Panc1 (cell line): ENCODE data around the gene ERCC5. TPM values are rescaled to one million over a fixed set of nuclear protein-coding genes. Genes with fewer than 3 reads are reported as not detected.

Source experiments
- ATAC-seq: fragments of 200-7000 bp; cut with Tn5 transposase; 2 replicates; pipeline ENCODE4 v1.9.1; 2020; ENCODE audit warnings: mild to moderate bottlenecking, moderate library complexity
- BruUV-seq: library from RNA; stranded (reverse); fragments of 400-500 nt; replicated peaks from 2 replicates; lab custom pipeline; 2021; lab: Mats Ljungman, UMichigan
- CTCF ChIA-PET: fragments of 300-600 bp; sonication (Branson Sonifier 250); formaldehyde crosslinking; loops from one replicate; lab custom pipeline; 2022; ENCODE audit warnings: antibody characterized with exemption; lab: Charles Lee
- POLR2A ChIA-PET: fragments of 300-600 bp; sonication (Branson Sonifier 250); formaldehyde crosslinking; loops from one replicate; lab custom pipeline; 2022; ENCODE audit warnings: antibody characterized with exemption; lab: Charles Lee
- DNase-seq: peaks from one replicate; pipeline ENCODE4 v3.0.0-alpha.2; 2010; ENCODE audit warnings: low read depth, low spot score
- H3K27ac ChIP-seq: 2 replicates; pipeline ENCODE4 v1.5.1; 2011; ENCODE audit warnings: mild to moderate bottlenecking, low read length, inconsistent platforms
- H3K27me3 ChIP-seq: fragments of 200-500 bp; sonication (Bioruptor generic); 2 replicates; pipeline ENCODE4 v1.6.0; 2014; ENCODE audit warnings: low read length, inconsistent platforms; ENCODE audit not compliant: control insufficient read depth, insufficient read depth
- H3K36me3 ChIP-seq: fragments of 200-500 bp; sonication (Bioruptor generic); 2 replicates; pipeline ENCODE4 v1.5.1; 2014; ENCODE audit warnings: inconsistent platforms, mild to moderate bottlenecking, low read length, moderate library complexity; ENCODE audit not compliant: control insufficient read depth, insufficient read depth
- H3K4me1 ChIP-seq: 2 replicates; pipeline ENCODE4 v1.5.1; 2011; ENCODE audit warnings: inconsistent platforms, mild to moderate bottlenecking, low read length, moderate library complexity; ENCODE audit not compliant: control insufficient read depth, insufficient read depth
- H3K4me3 ChIP-seq, 2 experiments: 2 replicates each; pipeline ENCODE4 v1.5.1; 2011 to 2012; ENCODE audit warnings: low read depth in 2 of 2, low read length in 2 of 2, mild to moderate bottlenecking in 2 of 2, inconsistent platforms in 1 of 2, moderate library complexity in 1 of 2
- H3K9me3 ChIP-seq: fragments of 200-500 bp; sonication (Bioruptor generic); 2 replicates; pipeline ENCODE4 v1.5.1; 2014; ENCODE audit warnings: low read depth, mild to moderate bottlenecking, inconsistent platforms, low read length, moderate library complexity; ENCODE audit not compliant: control insufficient read depth, insufficient read depth
- POLR2AphosphoS5 ChIP-seq: IDR thresholded peaks from 2 replicates; pipeline ENCODE4 v1.6.1; 2012; ENCODE audit warnings: mild to moderate bottlenecking, low read depth, low read length, moderate library complexity
- SIN3A ChIP-seq: IDR thresholded peaks from 2 replicates; pipeline ENCODE4 v1.6.1; 2012; ENCODE audit warnings: low read depth, mild to moderate bottlenecking, low read length, moderate library complexity, borderline replicate concordance; ENCODE audit not compliant: insufficient read depth
- TCF7L2 ChIP-seq: IDR thresholded peaks from 2 replicates; pipeline ENCODE4 v1.6.1; 2011; ENCODE audit warnings: mild to moderate bottlenecking, low read depth, low read length, inconsistent platforms
- in situ Hi-C: cut with HindIII; loops from 2 replicates; pipeline ENCODE4 v1.10.0; 2016; ENCODE audit warnings: low sequenced_read_pairs, low pct_unique_long_range_greater_than_20kb
- intact Hi-C: fragments of 100-400 bp; cut with micrococcal nuclease; formaldehyde crosslinking; loops from one replicate; pipeline ENCODE4 v1.10.0; 2022; ENCODE audit not compliant: unreplicated experiment
- total RNA-seq: library from RNA; stranded (reverse); gene quantifications from one replicate; pipeline ENCODE4 v1.2.1, GENCODE V29; 2021; ENCODE audit not compliant: unreplicated experiment
- TF ChIP-seq, protein P1 (sequence below), 2 experiments: IDR thresholded peaks; 2 replicates each; pipeline ENCODE4 v1.6.1; 2011 to 2012; ENCODE audit warnings: low read depth in 2 of 2, control low read depth in 1 of 2, low read length in 1 of 2, mild to moderate bottlenecking in 1 of 2, moderate library complexity in 1 of 2; ENCODE audit not compliant: insufficient read depth in 1 of 2
- TF ChIP-seq, protein P2 (sequence below): fragments of 450-650 bp; IDR thresholded peaks from 2 replicates; pipeline ENCODE4 v1.5.1; 2017; ENCODE audit warnings: mild to moderate bottlenecking

Gene ERCC5
- total RNA-seq, 1 experiment from 2014 or later: 19.6 TPM

DNA sequence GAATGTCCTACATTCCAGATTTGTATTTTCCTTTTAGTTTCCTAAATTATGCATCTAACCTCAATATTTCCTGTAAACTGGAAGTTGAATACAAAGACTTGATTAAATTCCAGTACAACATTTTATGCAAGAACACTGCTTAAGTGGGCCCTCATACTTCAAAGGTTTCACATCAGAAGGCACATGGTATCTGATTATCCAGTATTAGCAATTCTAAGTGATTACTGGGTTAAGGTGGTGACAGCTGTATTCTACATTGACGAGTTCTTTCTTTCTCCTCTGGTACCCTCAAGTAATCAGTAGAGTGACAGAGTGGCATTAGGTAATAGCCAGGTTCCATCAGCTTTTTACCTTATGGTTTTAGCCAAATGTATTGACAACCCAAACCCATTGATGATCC, 28.6 kb upstream of the ERCC5 start:
- POLR2A ChIA-PET: no interaction called here
- intact Hi-C loops: no loop called here
- in situ Hi-C loops: no loop called here
- DNase-seq (no peak), ATAC-seq (no peak)
- no peak overlapping the region for H3K4me3 ChIP-seq
- H3K4me1 ChIP-seq: 0 out of 2 replicates have a peak, but pooled peaks cover 2% of the 10 kb centered on the region
- no peaks in the 10 kb centered on the region for H3K36me3 ChIP-seq
- CTCF ChIA-PET: no interaction called here
- no peaks in the 10 kb centered on the region for H3K27me3 ChIP-seq
- H3K9me3 ChIP-seq: no peaks in the 10 kb centered on the region
- TF ChIP-seq SIN3A (no peak), POLR2AphosphoS5 (no peak), TCF7L2 (no peak)
- TF ChIP-seq, protein P1, sequence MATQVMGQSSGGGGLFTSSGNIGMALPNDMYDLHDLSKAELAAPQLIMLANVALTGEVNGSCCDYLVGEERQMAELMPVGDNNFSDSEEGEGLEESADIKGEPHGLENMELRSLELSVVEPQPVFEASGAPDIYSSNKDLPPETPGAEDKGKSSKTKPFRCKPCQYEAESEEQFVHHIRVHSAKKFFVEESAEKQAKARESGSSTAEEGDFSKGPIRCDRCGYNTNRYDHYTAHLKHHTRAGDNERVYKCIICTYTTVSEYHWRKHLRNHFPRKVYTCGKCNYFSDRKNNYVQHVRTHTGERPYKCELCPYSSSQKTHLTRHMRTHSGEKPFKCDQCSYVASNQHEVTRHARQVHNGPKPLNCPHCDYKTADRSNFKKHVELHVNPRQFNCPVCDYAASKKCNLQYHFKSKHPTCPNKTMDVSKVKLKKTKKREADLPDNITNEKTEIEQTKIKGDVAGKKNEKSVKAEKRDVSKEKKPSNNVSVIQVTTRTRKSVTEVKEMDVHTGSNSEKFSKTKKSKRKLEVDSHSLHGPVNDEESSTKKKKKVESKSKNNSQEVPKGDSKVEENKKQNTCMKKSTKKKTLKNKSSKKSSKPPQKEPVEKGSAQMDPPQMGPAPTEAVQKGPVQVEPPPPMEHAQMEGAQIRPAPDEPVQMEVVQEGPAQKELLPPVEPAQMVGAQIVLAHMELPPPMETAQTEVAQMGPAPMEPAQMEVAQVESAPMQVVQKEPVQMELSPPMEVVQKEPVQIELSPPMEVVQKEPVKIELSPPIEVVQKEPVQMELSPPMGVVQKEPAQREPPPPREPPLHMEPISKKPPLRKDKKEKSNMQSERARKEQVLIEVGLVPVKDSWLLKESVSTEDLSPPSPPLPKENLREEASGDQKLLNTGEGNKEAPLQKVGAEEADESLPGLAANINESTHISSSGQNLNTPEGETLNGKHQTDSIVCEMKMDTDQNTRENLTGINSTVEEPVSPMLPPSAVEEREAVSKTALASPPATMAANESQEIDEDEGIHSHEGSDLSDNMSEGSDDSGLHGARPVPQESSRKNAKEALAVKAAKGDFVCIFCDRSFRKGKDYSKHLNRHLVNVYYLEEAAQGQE (IDR thresholded peaks at IDR 0.05; ENCODE audit: insufficient read depth in 1 of 2, low read depth in 2 of 2, low read length in 1 of 2): no peak
- TF ChIP-seq, protein P2, sequence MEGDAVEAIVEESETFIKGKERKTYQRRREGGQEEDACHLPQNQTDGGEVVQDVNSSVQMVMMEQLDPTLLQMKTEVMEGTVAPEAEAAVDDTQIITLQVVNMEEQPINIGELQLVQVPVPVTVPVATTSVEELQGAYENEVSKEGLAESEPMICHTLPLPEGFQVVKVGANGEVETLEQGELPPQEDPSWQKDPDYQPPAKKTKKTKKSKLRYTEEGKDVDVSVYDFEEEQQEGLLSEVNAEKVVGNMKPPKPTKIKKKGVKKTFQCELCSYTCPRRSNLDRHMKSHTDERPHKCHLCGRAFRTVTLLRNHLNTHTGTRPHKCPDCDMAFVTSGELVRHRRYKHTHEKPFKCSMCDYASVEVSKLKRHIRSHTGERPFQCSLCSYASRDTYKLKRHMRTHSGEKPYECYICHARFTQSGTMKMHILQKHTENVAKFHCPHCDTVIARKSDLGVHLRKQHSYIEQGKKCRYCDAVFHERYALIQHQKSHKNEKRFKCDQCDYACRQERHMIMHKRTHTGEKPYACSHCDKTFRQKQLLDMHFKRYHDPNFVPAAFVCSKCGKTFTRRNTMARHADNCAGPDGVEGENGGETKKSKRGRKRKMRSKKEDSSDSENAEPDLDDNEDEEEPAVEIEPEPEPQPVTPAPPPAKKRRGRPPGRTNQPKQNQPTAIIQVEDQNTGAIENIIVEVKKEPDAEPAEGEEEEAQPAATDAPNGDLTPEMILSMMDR: no peak
- H3K27ac ChIP-seq: no peak overlapping the region
- no TSS peak for BruUV-seq

DNA sequence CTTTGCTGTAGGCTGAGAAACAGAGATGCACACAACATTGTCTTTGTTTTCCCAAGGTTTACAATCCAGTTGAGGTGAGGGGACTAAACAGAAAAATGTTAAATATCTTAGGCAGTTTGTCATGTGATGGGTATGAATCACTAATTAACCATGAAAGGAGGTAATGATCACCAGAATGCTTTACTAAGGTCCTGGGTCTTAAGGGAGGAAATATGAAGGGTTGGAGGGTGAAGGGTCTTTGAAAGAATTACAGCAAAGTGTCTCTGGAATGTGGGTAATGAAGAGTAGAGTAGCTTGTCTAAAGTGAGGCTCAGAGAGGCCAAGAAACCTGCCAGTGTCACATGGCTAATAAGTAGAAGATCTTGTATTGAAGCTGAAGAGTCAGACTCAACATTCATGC, 27.9 kb upstream of the ERCC5 start:
- no peaks in the 10 kb centered on the region for H3K36me3 ChIP-seq
- intact Hi-C loops (no loop called here), in situ Hi-C loops (no loop called here)
- H3K9me3 ChIP-seq: no peaks in the 10 kb centered on the region
- no peak for ATAC-seq
- BruUV-seq: no TSS peak
- H3K27me3 ChIP-seq: no peaks in the 10 kb centered on the region
- no peak overlapping the region for H3K27ac ChIP-seq
- no peaks in the 10 kb centered on the region for H3K4me1 ChIP-seq
- TF ChIP-seq, protein P2: no peak
- TF ChIP-seq POLR2AphosphoS5 (no peak), SIN3A (no peak), TCF7L2 (no peak)
- TF ChIP-seq, protein P1 (IDR thresholded peaks at IDR 0.05; ENCODE audit: insufficient read depth in 1 of 2, low read depth in 2 of 2, low read length in 1 of 2): no peak
- ChIA-PET POLR2A (no interaction called here), CTCF (no interaction called here)
- no peak for DNase-seq
- H3K4me3 ChIP-seq: no peak overlapping the region
